Fibroblast of gingiva (primary cell): Measurements from ENCODE around the gene TMEM179.

Experiments
- DNase-seq: peaks from one replicate; pipeline ENCODE4 v3.0.0-alpha.2; 2011; ENCODE audit warnings: low read depth

The TMEM179 gene

GRCh38 chr14:104554608-104555429 lies 49.8 kb downstream of the TMEM179 start:
- no peak for DNase-seq

GRCh38 chr14:104554088-104554607 lies 50.4 kb downstream of the TMEM179 start:
- DNase-seq: no peak

- no peak for DNase-seq
Measured at GRCh38 chr14:104553166-104554087, 51.1 kb downstream of the TMEM179 start.

GRCh38 chr14:104552738-104553125 lies 51.8 kb downstream of the TMEM179 start:
- DNase-seq: no peak

GRCh38 chr14:104551851-104552737 lies 52.5 kb downstream of the TMEM179 start:
- DNase-seq: no peak

GRCh38 chr14:104550861-104551728 lies 53.5 kb downstream of the TMEM179 start:
- DNase-seq: no peak

- no peak for DNase-seq
Measured at GRCh38 chr14:104550340-104550860, 54.2 kb downstream of the TMEM179 start.

- DNase-seq: no peak
Measured at GRCh38 chr14:104549536-104550339, 54.8 kb downstream of the TMEM179 start.

- DNase-seq: no peak
Measured at GRCh38 chr14:104548802-104549535, 55.6 kb downstream of the TMEM179 start.

GRCh38 chr14:104547998-104548700 lies 56.4 kb downstream of the TMEM179 start:
- no peak for DNase-seq

- no peak for DNase-seq
Measured at GRCh38 chr14:104547310-104547997, 57.1 kb downstream of the TMEM179 start.

GRCh38 chr14:104546591-104547309 lies 57.8 kb downstream of the TMEM179 start:
- DNase-seq: no peak

- DNase-seq: no peak
Measured at GRCh38 chr14:104545942-104546501, 58.5 kb downstream of the TMEM179 start.

- DNase-seq: no peak
Measured at GRCh38 chr14:104545151-104545941, 59.2 kb downstream of the TMEM179 start.

- DNase-seq: no peak
Measured at GRCh38 chr14:104544362-104544961, 60.1 kb downstream of the TMEM179 start.
